ENCODE data around the gene MSL3B.

- TF ChIP-seq, protein P1, sequence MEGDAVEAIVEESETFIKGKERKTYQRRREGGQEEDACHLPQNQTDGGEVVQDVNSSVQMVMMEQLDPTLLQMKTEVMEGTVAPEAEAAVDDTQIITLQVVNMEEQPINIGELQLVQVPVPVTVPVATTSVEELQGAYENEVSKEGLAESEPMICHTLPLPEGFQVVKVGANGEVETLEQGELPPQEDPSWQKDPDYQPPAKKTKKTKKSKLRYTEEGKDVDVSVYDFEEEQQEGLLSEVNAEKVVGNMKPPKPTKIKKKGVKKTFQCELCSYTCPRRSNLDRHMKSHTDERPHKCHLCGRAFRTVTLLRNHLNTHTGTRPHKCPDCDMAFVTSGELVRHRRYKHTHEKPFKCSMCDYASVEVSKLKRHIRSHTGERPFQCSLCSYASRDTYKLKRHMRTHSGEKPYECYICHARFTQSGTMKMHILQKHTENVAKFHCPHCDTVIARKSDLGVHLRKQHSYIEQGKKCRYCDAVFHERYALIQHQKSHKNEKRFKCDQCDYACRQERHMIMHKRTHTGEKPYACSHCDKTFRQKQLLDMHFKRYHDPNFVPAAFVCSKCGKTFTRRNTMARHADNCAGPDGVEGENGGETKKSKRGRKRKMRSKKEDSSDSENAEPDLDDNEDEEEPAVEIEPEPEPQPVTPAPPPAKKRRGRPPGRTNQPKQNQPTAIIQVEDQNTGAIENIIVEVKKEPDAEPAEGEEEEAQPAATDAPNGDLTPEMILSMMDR (IDR thresholded peaks at IDR 0.05) = no peak
- TF ChIP-seq POLR2A (IDR thresholded peaks at IDR 0.05) (no peak), POLR2AphosphoS5 (IDR thresholded peaks at IDR 0.05) (no peak)
Observed at GRCh38 chr2:233858331-233858730, 9.9 kb downstream of the MSL3B start.
